ENCODE measurements around the gene BAZ1B.

DNA sequence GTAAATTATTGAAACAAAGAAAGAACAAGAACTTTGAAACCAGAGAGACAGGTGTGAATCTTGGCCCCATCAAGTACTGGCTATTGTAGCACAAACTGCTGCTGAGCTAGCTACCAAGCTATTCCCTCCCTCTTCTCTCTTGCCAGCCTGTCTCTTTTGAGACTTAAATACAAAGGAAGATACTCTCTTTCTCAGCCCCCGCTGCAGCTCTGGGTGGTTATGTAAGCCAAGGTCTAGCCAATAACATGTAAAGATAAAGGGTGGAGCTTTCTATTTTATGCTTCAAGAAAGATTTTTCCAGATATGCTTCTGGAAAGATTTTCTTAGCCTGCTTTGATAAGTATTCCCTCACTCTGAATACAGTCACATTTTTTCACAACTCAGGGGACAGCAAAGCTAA lies 17.2 kb downstream of the BAZ1B start:
- TF ChIP-seq CTCF (tag by site-specific recombination; IDR thresholded peaks at IDR 0.05) (no peak), ZNF747 (tag by site-specific recombination; IDR thresholded peaks at IDR 0.05) (no peak)

Data from HEK293 (cell line).